ENCODE measurements around the gene TECTA. TPM values are rescaled to one million over a fixed set of nuclear protein-coding genes. Genes with fewer than 3 reads are reported as not detected.

Gene TECTA
- polyA plus RNA-seq, 1 experiment: 0.76 TPM

GRCh38 chr11:121180183-121180582 is 79.1 kb downstream of the TECTA start:
- Histone ChIP-seq H3K36me3 (ENCODE audit: control insufficient read depth, insufficient read depth, low read length) (no peaks in the 10 kb centered on the region), H3K27me3 (ENCODE audit: control insufficient read depth, insufficient read depth, low read length) (no peaks in the 10 kb centered on the region), H3K4me3 (ENCODE audit: low read depth, low read length) (no peak overlapping the region)
- DNase-seq (ENCODE audit: low read depth): no peak
- CTCF ChIA-PET: interaction anchor here (0.8 kb wide), 1 partner anchor 15 kb away, joined by 4 read pairs; no protein-coding TSS in a partner anchor
- TF ChIP-seq CTCF (IDR thresholded peaks at IDR 0.05; ENCODE audit: insufficient read depth, low read depth, low read length): no peak
- POLR2A ChIA-PET: no interaction called here

- CTCF ChIA-PET: no interaction called here
Observed at GRCh38 chr11:121188776-121189175, 87.7 kb downstream of the TECTA start.

GRCh38 chr11:121191818-121192217 is 90.8 kb downstream of the TECTA start:
- Histone ChIP-seq H3K4me3 (ENCODE audit: low read depth, low read length) (no peak overlapping the region), H3K27me3 (ENCODE audit: control insufficient read depth, insufficient read depth, low read length) (no peaks in the 10 kb centered on the region; the same call in 1 of the 2 replicates), H3K36me3 (ENCODE audit: control insufficient read depth, insufficient read depth, low read length) (no peaks in the 10 kb centered on the region)
- DNase-seq (ENCODE audit: low read depth): no peak
- POLR2A ChIA-PET: no interaction called here
- no peak for TF ChIP-seq CTCF (IDR thresholded peaks at IDR 0.05; ENCODE audit: insufficient read depth, low read depth, low read length)
- CTCF ChIA-PET: interaction anchor here (0.6 kb wide), 1 partner anchor 15 kb away, joined by 3 read pairs; no protein-coding TSS in a partner anchor

More at GRCh38 chr11:121188776-121189175, 87.7 kb downstream of the TECTA start:
- no peaks in the 10 kb centered on the region for H3K27me3 ChIP-seq (ENCODE audit: control insufficient read depth, insufficient read depth, low read length)
- no peak for DNase-seq (ENCODE audit: low read depth)
- POLR2A ChIA-PET: no interaction called here
- no peak overlapping the region for H3K4me3 ChIP-seq (ENCODE audit: low read depth, low read length)
- no peaks in the 10 kb centered on the region for H3K36me3 ChIP-seq (ENCODE audit: control insufficient read depth, insufficient read depth, low read length)
- no peak for TF ChIP-seq CTCF (IDR thresholded peaks at IDR 0.05; ENCODE audit: insufficient read depth, low read depth, low read length)

GRCh38 chr11:121194731-121195596 is 93.9 kb downstream of the TECTA start:
- no peak for DNase-seq (ENCODE audit: low read depth)
- Histone ChIP-seq H3K36me3 (ENCODE audit: control insufficient read depth, insufficient read depth, low read length) (no peaks in the 10 kb centered on the region), H3K27me3 (ENCODE audit: control insufficient read depth, insufficient read depth, low read length) (no peaks in the 10 kb centered on the region; the same call in 1 of the 2 replicates), H3K4me3 (ENCODE audit: low read depth, low read length) (no peak overlapping the region)
- ChIA-PET CTCF (interaction anchor here (0.6 to 2.7 kb wide), 30 partner anchors 8 to 1188 kb away, joined by 3 to 16 read pairs (median 4); no protein-coding TSS in a partner anchor), POLR2A (no interaction called here)
- peak; percentile 83 for TF ChIP-seq CTCF (IDR thresholded peaks at IDR 0.05; ENCODE audit: insufficient read depth, low read depth, low read length)

GRCh38 chr11:121198491-121198890 is 97.4 kb downstream of the TECTA start:
- CTCF ChIA-PET: interaction anchor here (0.9 kb wide), 1 partner anchor 687 kb away, joined by 3 read pairs; the partner anchor contains the start of gene GRIK4
- no peak for TF ChIP-seq CTCF (IDR thresholded peaks at IDR 0.05; ENCODE audit: insufficient read depth, low read depth, low read length)
- Histone ChIP-seq H3K27me3 (ENCODE audit: control insufficient read depth, insufficient read depth, low read length) (no peaks in the 10 kb centered on the region; the same call in 1 of the 2 replicates), H3K4me3 (ENCODE audit: low read depth, low read length) (no peak overlapping the region), H3K36me3 (ENCODE audit: control insufficient read depth, insufficient read depth, low read length) (no peaks in the 10 kb centered on the region)
- POLR2A ChIA-PET: no interaction called here
- no peak for DNase-seq (ENCODE audit: low read depth)
